Trophoblast cell (in vitro differentiated cells and primary cell): ENCODE measurements around the gene PMVK.

Experiments
- DNase-seq, 2 donors: peaks; one replicate each; pipeline ENCODE4 v3.0.0-alpha.2; 2016
- H2AFZ ChIP-seq: 2 replicates; pipeline ENCODE4 v1.6.1; 2013; ENCODE audit warnings: low read length, moderate library complexity, mild to moderate bottlenecking; ENCODE audit not compliant: insufficient read depth, poor library complexity
- H2AK5ac ChIP-seq: 2 replicates; pipeline ENCODE4 v1.6.1; 2013; ENCODE audit warnings: mild to moderate bottlenecking, low read length
- H2BK120ac ChIP-seq: 2 replicates; pipeline ENCODE4 v1.6.1; 2013; ENCODE audit warnings: low read length, mild to moderate bottlenecking, moderate library complexity; ENCODE audit not compliant: insufficient read depth, poor library complexity
- H2BK12ac ChIP-seq: 2 replicates; pipeline ENCODE4 v1.6.1; 2013; ENCODE audit warnings: mild to moderate bottlenecking, low read length, moderate library complexity
- H2BK5ac ChIP-seq: 2 replicates; pipeline ENCODE4 v1.6.1; 2013; ENCODE audit warnings: low read length, low read depth, moderate library complexity, mild to moderate bottlenecking; ENCODE audit not compliant: poor library complexity
- H3K14ac ChIP-seq: 2 replicates; pipeline ENCODE4 v1.6.1; 2013; ENCODE audit warnings: mild to moderate bottlenecking, low read length
- H3K18ac ChIP-seq: 2 replicates; pipeline ENCODE4 v1.6.1; 2013; ENCODE audit warnings: mild to moderate bottlenecking, low read length
- H3K23ac ChIP-seq: 2 replicates; pipeline ENCODE4 v1.6.1; 2013; ENCODE audit warnings: low read length
- H3K27ac ChIP-seq: 2 replicates; pipeline ENCODE4 v1.5.1; 2013; ENCODE audit warnings: low read depth, mild to moderate bottlenecking, inconsistent platforms, low read length, moderate library complexity
- H3K27me3 ChIP-seq: 2 replicates; pipeline ENCODE4 v1.6.1; 2013; ENCODE audit warnings: inconsistent platforms, mild to moderate bottlenecking, low read length, moderate library complexity; ENCODE audit not compliant: insufficient read depth
- H3K36me3 ChIP-seq, 2 experiments: 1 replicate in 1 of 2; 2 replicates in 1 of 2; pipeline ENCODE4 v1.6.1; 2013; ENCODE audit warnings: low read length in 2 of 2, mild to moderate bottlenecking in 2 of 2, moderate library complexity in 1 of 2; ENCODE audit not compliant: insufficient read depth in 2 of 2, control insufficient read depth in 1 of 2
- H3K4ac ChIP-seq: 2 replicates; pipeline ENCODE4 v1.6.1; 2013; ENCODE audit warnings: low read depth, mild to moderate bottlenecking, low read length, moderate library complexity
- H3K4me1 ChIP-seq, 2 experiments: 1 replicate in 1 of 2; 2 replicates in 1 of 2; pipeline ENCODE4 v1.6.1; 2013; ENCODE audit warnings: low read length in 2 of 2, mild to moderate bottlenecking in 2 of 2, moderate library complexity in 1 of 2; ENCODE audit not compliant: insufficient read depth in 2 of 2, control insufficient read depth in 1 of 2
- H3K4me2 ChIP-seq: 2 replicates; pipeline ENCODE4 v1.6.1; 2013; ENCODE audit warnings: inconsistent platforms, mild to moderate bottlenecking, low read length, moderate library complexity
- H3K4me3 ChIP-seq: 2 replicates; pipeline ENCODE4 v1.5.1; 2013; ENCODE audit warnings: mild to moderate bottlenecking, low read depth, low read length, inconsistent platforms
- H3K79me1 ChIP-seq: one replicate; pipeline ENCODE4 v1.6.1; 2013; ENCODE audit warnings: low read length
- H3K79me2 ChIP-seq: 2 replicates; pipeline ENCODE4 v1.6.1; 2013; ENCODE audit warnings: low read length, mild to moderate bottlenecking; ENCODE audit not compliant: control insufficient read depth, insufficient read depth, poor library complexity
- H3K9ac ChIP-seq: 2 replicates; pipeline ENCODE4 v1.6.1; 2013; ENCODE audit warnings: mild to moderate bottlenecking, low read length
- H3K9me3 ChIP-seq: 2 replicates; pipeline ENCODE4 v1.6.1; 2013; ENCODE audit warnings: low read depth, mild to moderate bottlenecking, control low read depth, inconsistent platforms, low read length; ENCODE audit not compliant: insufficient read depth
- H4K12ac ChIP-seq: 2 replicates; pipeline ENCODE4 v1.6.1; 2013; ENCODE audit warnings: low read depth, mild to moderate bottlenecking, low read length, moderate library complexity
- H4K8ac ChIP-seq: 2 replicates; pipeline ENCODE4 v1.6.1; 2013; ENCODE audit warnings: low read depth, mild to moderate bottlenecking, low read length, moderate library complexity
- H4K91ac ChIP-seq: one replicate; pipeline ENCODE4 v1.6.1; 2013; ENCODE audit warnings: low read depth, mild to moderate bottlenecking, low read length, moderate library complexity
- WGBS: extraction: QIAGEN DNeasy Blood & Tissue Kit; methylation state at CpG from one replicate; pipeline ENCODE4 v1.1.7; 2013; ENCODE audit warnings: missing lambda C conversion rate; ENCODE audit not compliant: insufficient read length, insufficient coverage; ENCODE audit errors: extremely low coverage; 5-methylcytosine and 5-hydroxymethylcytosine counted together

PMVK gene

DNA sequence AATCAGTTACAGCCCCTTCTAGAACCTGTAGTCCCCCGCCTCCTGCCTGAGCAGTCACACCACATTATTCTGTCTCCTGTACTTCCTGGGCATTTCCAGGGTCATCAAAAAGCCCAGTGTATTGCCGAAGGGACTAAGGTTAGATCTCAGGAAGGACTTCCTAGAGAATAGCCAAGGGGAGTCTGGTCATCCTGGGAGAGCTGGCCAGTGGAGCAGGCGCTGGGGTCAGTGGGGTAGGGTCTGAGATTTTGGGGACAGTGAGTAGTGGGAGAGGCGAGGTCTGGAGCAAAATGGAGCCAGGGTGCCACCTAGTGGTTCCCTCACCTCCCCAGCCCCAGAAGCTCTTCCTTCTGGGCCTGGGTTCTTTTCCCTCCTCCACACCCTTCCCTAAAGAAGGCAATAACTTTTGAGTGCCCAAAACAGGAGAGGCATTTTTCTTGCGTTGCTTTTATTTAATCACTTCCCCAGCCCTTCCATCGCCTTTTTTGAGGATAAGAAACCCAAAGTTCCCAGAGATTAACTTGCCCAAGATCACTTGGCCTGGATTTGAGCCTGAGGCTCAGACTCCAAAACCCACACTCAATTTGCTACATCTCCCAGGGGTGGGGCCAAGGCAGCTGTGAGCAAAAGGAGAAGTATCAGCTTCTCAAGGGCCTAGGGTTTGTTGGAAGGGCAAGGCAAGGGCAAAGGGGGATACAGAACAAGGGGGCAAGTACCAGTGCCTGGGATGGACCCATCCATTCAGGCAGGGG is 7.3 kb upstream of the PMVK start:
- Histone ChIP-seq H3K79me2 (no peaks in the 10 kb centered on the region), H4K8ac (no peak overlapping the region), H3K18ac (no peak overlapping the region), H4K12ac (no peak overlapping the region), H2BK120ac (no peak overlapping the region), H3K36me3 (peaks cover 23 to 27% of the 10 kb centered on the region in 2 experiments), H3K27ac (no peak overlapping the region), H2AFZ (no peak overlapping the region), H3K4ac (no peak overlapping the region), H3K4me3 (no peak overlapping the region), H4K91ac (no peak overlapping the region), H3K79me1 (no peaks in the 10 kb centered on the region), H3K4me1 (peaks cover 13% of the 10 kb centered on the region in 2 experiments), H3K9ac (no peak overlapping the region), H2AK5ac (no peak overlapping the region), H3K27me3 (no peaks in the 10 kb centered on the region), H3K4me2 (no peak overlapping the region), H2BK12ac (no peak overlapping the region), H3K9me3 (peaks cover 2% of the 10 kb centered on the region), H3K14ac (no peak overlapping the region), H2BK5ac (no peak overlapping the region), H3K23ac (no peak overlapping the region)
- DNase-seq, result peak in 1 of 2 donors; percentile 43
- WGBS, result no CpG with 5 or more reads among the region's 6 CpGs

DNA sequence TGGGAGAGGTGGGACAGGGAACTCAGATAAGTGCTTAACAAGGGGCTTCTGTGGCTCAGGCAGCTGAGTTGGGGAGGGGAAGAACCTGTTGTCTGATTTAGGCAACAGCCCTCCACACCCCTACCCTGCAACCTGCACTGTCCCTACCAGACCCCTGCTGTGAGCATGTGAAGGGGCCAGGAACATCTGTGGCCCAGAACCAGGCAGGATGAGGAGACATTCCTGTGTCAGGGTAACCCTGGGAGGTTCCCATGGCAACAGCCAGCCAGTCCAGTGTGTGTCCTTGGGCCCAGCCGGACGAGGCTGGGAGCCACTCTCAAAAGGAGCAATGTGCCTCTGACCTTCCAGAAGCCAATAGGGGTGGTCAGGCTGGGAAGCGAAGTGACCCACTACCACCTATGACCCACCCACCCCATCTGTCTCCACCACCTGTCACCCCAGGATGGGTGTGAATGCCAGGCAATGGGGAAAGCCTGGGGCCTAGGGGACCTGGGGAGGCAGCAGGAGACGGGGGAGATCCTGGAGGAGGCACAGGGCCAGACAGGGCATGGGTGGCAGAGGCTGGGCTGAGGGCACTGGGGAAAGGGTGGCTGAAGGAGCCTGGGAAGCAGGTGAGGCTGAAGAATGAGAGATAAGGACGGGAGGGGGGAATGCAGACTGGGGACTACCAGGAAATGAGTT is 5.0 kb upstream of the PMVK start:
- H3K23ac ChIP-seq, result no peak overlapping the region
- H3K14ac ChIP-seq, result no peak overlapping the region
- H3K9me3 ChIP-seq, result peaks cover 2% of the 10 kb centered on the region
- no peak overlapping the region for H4K91ac ChIP-seq
- no peaks in the 10 kb centered on the region for H3K27me3 ChIP-seq
- H3K36me3 ChIP-seq, result peaks cover 9 to 15% of the 10 kb centered on the region in 2 experiments
- H3K4me1 ChIP-seq, result peaks cover 13 to 16% of the 10 kb centered on the region in 2 experiments
- no peak overlapping the region for H2BK5ac ChIP-seq
- no peak overlapping the region for H4K8ac ChIP-seq
- no peak overlapping the region for H3K4me2 ChIP-seq
- no peak overlapping the region for H2AK5ac ChIP-seq
- no peak overlapping the region for H3K4me3 ChIP-seq
- H2AFZ ChIP-seq, result no peak overlapping the region
- DNase-seq, result peak in 1 of 2 donors; percentile 24
- H3K79me1 ChIP-seq, result peaks cover 9% of the 10 kb centered on the region
- H4K12ac ChIP-seq, result no peak overlapping the region
- no peak overlapping the region for H3K9ac ChIP-seq
- no peak overlapping the region for H2BK12ac ChIP-seq
- H3K4ac ChIP-seq, result no peak overlapping the region
- H3K27ac ChIP-seq, result no peak overlapping the region
- no CpG with 5 or more reads among the region's 5 CpGs for WGBS
- H2BK120ac ChIP-seq, result no peak overlapping the region
- no peak overlapping the region for H3K18ac ChIP-seq
- peaks cover 4% of the 10 kb centered on the region for H3K79me2 ChIP-seq

DNA sequence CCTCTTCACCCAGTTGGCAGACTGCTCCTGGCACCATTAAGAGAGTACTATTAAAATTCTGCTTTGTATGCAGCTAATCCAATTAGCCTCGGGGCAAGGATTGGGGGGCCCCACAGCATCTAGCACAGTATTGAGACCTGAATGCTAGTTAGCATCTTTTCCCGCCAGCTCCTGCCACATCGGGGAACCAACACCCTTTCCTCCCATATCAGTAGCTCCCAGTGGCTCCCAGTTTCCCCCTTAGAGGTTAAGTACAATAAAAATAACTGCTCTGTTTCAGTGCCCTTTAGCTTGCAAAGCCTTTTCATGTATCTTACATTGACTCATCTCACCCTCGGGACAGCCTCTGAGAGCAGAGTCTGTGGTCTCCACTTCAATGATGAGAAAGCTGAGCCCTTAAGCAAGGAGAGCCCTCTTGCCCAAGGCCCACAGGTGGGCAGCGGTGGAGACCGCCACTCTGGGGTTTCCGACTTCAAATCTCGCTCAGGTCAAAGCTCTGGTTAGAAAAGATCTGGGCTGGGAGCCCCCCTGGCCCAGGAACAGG is 4.2 kb upstream of the PMVK start:
- Histone ChIP-seq H2BK5ac (no peak overlapping the region), H3K4me3 (no peak overlapping the region), H4K8ac (no peak overlapping the region)

DNA sequence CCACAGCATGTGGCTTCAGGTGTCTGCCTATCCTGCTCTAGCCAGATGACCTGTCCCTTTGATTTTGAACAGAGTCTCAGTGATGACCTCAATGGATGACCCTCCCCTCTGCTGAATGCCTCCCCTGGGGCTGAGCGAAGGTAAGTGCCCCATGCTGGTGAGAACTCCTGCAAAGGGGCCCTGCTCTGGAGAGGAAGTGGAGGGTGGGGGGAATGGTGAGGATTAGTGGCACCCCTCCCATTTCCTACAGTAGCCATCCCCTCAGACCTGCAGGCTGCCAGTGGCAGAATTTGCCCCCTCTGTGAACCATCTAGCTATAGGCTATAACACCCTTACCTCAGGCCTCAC is 3.7 kb upstream of the PMVK start:
- Histone ChIP-seq H2AFZ (no peak overlapping the region), H2BK5ac (no peak overlapping the region), H3K9ac (no peak overlapping the region), H3K79me1 (peaks cover 14% of the 10 kb centered on the region), H3K14ac (no peak overlapping the region), H3K18ac (no peak overlapping the region), H4K8ac (no peak overlapping the region), H3K27me3 (no peaks in the 10 kb centered on the region), H2BK120ac (no peak overlapping the region), H3K4me1 (peaks cover 19 to 21% of the 10 kb centered on the region in 2 experiments), H3K27ac (no peak overlapping the region), H4K12ac (no peak overlapping the region), H2BK12ac (no peak overlapping the region), H3K79me2 (peaks cover 4% of the 10 kb centered on the region), H3K4ac (no peak overlapping the region), H4K91ac (no peak overlapping the region), H3K9me3 (peaks cover 2% of the 10 kb centered on the region), H3K36me3 (peaks cover 6% of the 10 kb centered on the region in 2 experiments), H3K23ac (no peak overlapping the region), H3K4me2 (no peak overlapping the region), H2AK5ac (no peak overlapping the region), H3K4me3 (no peak overlapping the region)
- DNase-seq, result no peak
- no CpG with 5 or more reads among the region's 1 CpG for WGBS

More for the DNA sequence above, 4.2 kb upstream of the PMVK start:
- Histone ChIP-seq H3K18ac (no peak overlapping the region), H2AK5ac (no peak overlapping the region), H2AFZ (no peak overlapping the region), H3K4me2 (no peak overlapping the region), H3K79me1 (peaks cover 14% of the 10 kb centered on the region), H3K36me3 (peaks cover 7 to 12% of the 10 kb centered on the region in 2 experiments), H3K9me3 (peaks cover 2% of the 10 kb centered on the region), H3K14ac (no peak overlapping the region), H3K4me1 (peaks cover 18 to 20% of the 10 kb centered on the region in 2 experiments), H3K4ac (no peak overlapping the region), H2BK120ac (no peak overlapping the region), H3K27ac (no peak overlapping the region), H2BK12ac (no peak overlapping the region), H3K9ac (no peak overlapping the region), H4K91ac (no peak overlapping the region), H3K79me2 (peaks cover 4% of the 10 kb centered on the region), H3K23ac (no peak overlapping the region), H3K27me3 (no peaks in the 10 kb centered on the region), H4K12ac (no peak overlapping the region)
- WGBS, result no CpG with 5 or more reads among the region's 8 CpGs
- no peak for DNase-seq
